AG04449 (cell line): ENCODE measurements around the gene ASPSCR1.

ENCODE experiments used
- CTCF ChIA-PET: fragments of 350-600 bp; formaldehyde crosslinking; extraction: SDS; loops from one replicate; lab custom pipeline; 2021; ENCODE audit warnings: antibody characterized with exemption; lab: Yijun Ruan, JAX
- POLR2A ChIA-PET: fragments of 400-600, 350-600 bp; formaldehyde crosslinking; extraction: SDS; loops from one replicate; lab custom pipeline; 2020; ENCODE audit warnings: antibody characterized with exemption, inconsistent platforms; lab: Yijun Ruan, JAX
- DNase-seq: peaks from one replicate; pipeline ENCODE4 v3.0.0-alpha.2; 2010; ENCODE audit warnings: low read depth, low spot score
- H3K4me3 ChIP-seq: 2 replicates; pipeline ENCODE4 v1.5.1; 2011; ENCODE audit warnings: low read depth, mild to moderate bottlenecking, control low read depth, low read length
- CTCF ChIP-seq: IDR thresholded peaks from one replicate; pipeline ENCODE4 v1.5.1; 2011; ENCODE audit warnings: mild to moderate bottlenecking, moderate library complexity, low read length, control low read depth, inconsistent platforms; ENCODE audit not compliant: insufficient read depth; ENCODE audit errors: missing control alignments

Gene ASPSCR1

DNA sequence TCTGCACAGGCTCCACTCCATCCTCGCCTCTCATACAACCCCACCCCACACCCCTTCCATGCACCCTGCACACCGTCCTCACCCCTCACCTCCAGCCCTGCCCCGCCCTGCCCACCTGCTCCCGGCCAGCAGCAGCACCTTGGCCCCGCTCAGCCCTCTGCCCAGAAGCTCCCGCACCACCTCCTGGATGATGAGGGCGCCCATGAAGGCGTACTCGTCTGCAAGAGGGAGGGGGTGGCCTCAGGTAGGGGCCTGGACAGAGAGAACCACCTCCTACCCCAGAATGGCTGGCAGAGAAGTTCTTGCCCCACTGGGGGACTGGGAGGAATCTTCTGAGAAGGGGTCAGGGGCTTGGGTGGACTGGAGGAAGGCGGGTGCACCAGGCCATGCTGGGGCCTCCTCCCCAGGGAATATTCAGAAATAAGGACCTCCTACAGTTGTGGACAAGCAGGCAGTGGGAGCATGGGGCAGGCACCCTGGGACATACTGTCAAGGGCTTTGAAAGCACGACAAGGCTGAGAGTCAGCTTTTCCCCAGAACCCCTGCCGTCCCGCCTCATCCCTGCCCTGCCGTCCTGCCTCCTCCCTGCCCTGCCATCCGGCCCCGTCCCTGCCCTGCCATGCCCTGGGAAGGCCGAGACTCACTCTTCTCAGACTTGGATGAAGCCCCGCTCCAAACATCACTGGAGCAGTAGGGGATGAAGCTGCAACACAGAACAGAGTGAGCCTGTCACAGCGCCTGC is 19.6 kb upstream of the ASPSCR1 start:
- no peak for TF ChIP-seq CTCF
- H3K4me3 ChIP-seq: no peak overlapping the region
- no peak for DNase-seq
- CTCF ChIA-PET: interaction anchor here (1.2 to 6.7 kb wide), 2 partner anchors 13 to 62 kb away, joined by 3 to 66 read pairs; partner anchors contain the start of genes CENPX and LRRC45
- POLR2A ChIA-PET: no interaction called here

GRCh38 chr17:81958633-81959342 is 18.6 kb upstream of the ASPSCR1 start:
- no peak for TF ChIP-seq CTCF
- CTCF ChIA-PET: interaction anchor here (0.7 to 7.0 kb wide), 44 partner anchors 8 to 222 kb away, joined by 3 to 290 read pairs (median 6); partner anchors contain the start of genes ARHGDIA, ASPSCR1, CENPX and DCXR
- no peak for DNase-seq
- POLR2A ChIA-PET: interaction anchor here (0.8 to 1.6 kb wide), 3 partner anchors 61 to 77 kb away, joined by 3 to 10 read pairs (median 5); no protein-coding TSS in a partner anchor
- no peak overlapping the region for H3K4me3 ChIP-seq

DNA sequence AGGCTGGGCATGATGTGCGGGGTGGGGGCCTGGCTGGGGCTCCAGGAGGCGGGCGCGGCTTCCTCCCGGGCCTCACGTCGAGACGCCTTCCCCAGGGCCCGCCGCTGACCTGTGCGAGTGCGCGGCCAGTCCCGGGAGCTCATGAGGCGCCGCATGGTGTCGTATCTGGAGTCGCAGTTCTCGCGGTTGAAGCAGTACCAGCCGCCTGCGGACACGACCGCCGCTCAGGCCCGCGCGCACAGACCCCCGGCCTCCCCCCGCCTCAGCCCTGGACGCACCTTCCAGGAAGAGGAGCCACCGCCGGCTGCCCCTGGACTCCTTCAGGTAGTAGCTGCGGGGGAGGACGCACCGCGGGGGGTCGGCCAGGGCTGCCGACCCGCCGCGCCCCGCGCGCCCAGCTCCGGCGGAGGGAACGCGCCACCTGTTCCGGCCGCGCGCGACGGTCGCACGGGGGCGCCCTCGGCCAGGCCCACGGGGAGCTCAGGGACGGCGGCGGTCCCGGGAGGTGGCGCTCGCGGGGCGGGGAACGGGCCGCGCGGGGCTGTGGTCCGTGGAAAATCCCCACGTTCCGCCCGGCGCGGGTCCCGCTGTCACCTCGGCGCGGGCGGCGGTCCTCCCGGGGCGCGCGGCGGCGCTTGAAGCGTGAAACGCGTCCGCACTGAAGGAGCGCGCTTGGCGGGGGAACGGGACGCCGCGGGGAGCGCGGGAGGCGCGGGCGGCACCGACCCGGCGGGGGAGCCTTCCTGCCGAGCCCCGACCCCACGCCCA is 17.9 kb upstream of the ASPSCR1 start:
- ChIA-PET CTCF (interaction anchor here (0.7 to 7.0 kb wide), 44 partner anchors 9 to 223 kb away, joined by 3 to 290 read pairs (median 6); partner anchors contain the start of genes ARHGDIA, ASPSCR1, CENPX and DCXR), POLR2A (interaction anchor here (0.8 to 1.6 kb wide), 3 partner anchors 60 to 76 kb away, joined by 3 to 10 read pairs (median 5); no protein-coding TSS in a partner anchor)
- peak overlapping the region; percentile 24; the same call in 1 of the 2 replicates for H3K4me3 ChIP-seq
- DNase-seq: no peak
- TF ChIP-seq CTCF: peak; percentile 80

DNA sequence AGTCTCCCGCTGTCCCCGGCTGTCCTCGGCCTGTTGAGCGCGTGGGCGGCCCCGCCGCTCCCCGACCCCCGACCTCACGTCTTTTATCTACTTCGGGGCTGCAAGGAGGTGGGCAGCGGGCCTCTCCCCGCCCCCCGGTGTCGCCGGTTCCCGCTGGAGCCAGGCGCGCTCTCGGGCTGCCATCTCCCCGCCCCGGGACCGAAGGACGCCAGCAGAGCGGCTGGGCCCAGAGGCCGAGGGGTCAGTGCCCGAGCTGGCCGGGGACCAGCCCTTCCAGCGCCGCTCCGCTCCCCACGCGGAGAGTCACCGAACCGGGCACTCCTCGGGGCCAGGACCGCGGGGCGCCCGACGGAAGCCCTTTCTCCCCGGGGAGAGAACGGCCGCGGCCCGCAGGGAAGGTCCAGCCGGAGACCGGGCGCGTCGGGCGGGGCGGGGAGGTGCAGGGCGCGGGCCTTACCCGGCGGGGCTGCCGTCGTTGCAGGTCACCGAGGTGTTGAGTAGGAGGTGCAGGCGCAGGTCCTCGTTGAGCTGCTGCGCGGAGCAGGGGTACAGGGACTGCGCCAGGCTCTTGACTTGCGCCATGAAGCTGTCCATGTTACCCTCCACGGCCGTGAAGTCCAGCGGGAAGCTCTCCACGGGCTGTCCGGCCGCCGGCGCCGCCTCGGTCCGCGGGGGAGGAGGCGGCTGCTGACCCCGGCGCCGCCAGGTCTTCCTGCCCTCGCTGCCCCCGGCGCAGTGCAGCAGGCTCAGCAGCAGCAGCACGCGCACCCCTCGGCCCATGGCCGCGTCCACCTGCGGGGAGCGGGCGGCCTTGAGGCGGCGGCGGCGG is 17.1 kb upstream of the ASPSCR1 start:
- peak overlapping the region; percentile 24; the same call in 1 of the 2 replicates for H3K4me3 ChIP-seq
- no peak for TF ChIP-seq CTCF
- DNase-seq: no peak
- ChIA-PET POLR2A (interaction anchor here (1.1 to 1.6 kb wide), 2 partner anchors 59 to 61 kb away, joined by 5 to 10 read pairs; no protein-coding TSS in a partner anchor), CTCF (interaction anchor here (0.7 to 7.0 kb wide), 35 partner anchors 8 to 223 kb away, joined by 3 to 290 read pairs (median 6); partner anchors contain the start of genes ARHGDIA, ASPSCR1, CENPX and DCXR)

GRCh38 chr17:81961087-81961511 is 16.3 kb upstream of the ASPSCR1 start, which contains the start of gene NOTUM:
Gene NOTUM (minus strand): TSS chr17:81961187. CDS start chr17:81960909, 278 bp downstream.
- TF ChIP-seq CTCF: peak; percentile 41
- CTCF ChIA-PET: interaction anchor here (0.7 to 7.0 kb wide), 15 partner anchors 10 to 91 kb away, joined by 3 to 290 read pairs (median 13); partner anchors contain the start of genes ARHGDIA, ASPSCR1, CENPX and DCXR
- no peak for DNase-seq
- POLR2A ChIA-PET: no interaction called here
- peak within 1 kb of the TSS; percentile 24; the same call in 1 of the 2 replicates for H3K4me3 ChIP-seq
